Measurements from ENCODE around the gene CROCC2.

Gene CROCC2

GRCh38 chr2:240931319-240931949, 25.3 kb downstream of the CROCC2 start:
- TF ChIP-seq CTCF (IDR thresholded peaks at IDR 0.05; ENCODE audit: insufficient read depth, missing control alignments): no peak
- FAIRE-seq: no peak
- no peak for DNase-seq (ENCODE audit: insufficient read length, low spot score)

- no peak for TF ChIP-seq CTCF (IDR thresholded peaks at IDR 0.05; ENCODE audit: insufficient read depth, missing control alignments)
- FAIRE-seq: no peak
- DNase-seq (ENCODE audit: insufficient read length, low spot score): no peak
Measured at GRCh38 chr2:240932001-240932723, 26.0 kb downstream of the CROCC2 start.

- FAIRE-seq (no peak), DNase-seq (ENCODE audit: insufficient read length, low spot score) (no peak)
- no peak for TF ChIP-seq CTCF (IDR thresholded peaks at IDR 0.05; ENCODE audit: insufficient read depth, missing control alignments)
Measured at GRCh38 chr2:240932724-240933047, 26.6 kb downstream of the CROCC2 start.

- FAIRE-seq (no peak), DNase-seq (ENCODE audit: insufficient read length, low spot score) (no peak)
- no peak for TF ChIP-seq CTCF (IDR thresholded peaks at IDR 0.05; ENCODE audit: insufficient read depth, missing control alignments)
Measured at GRCh38 chr2:240933048-240933965, 27.2 kb downstream of the CROCC2 start.

- FAIRE-seq: no peak
Measured at GRCh38 chr2:240933966-240934700, 28.0 kb downstream of the CROCC2 start.

GRCh38 chr2:240934701-240935102, 28.6 kb downstream of the CROCC2 start:
- no peak for DNase-seq (ENCODE audit: insufficient read length, low spot score)
- TF ChIP-seq CTCF (IDR thresholded peaks at IDR 0.05; ENCODE audit: insufficient read depth, missing control alignments): no peak
- no peak for FAIRE-seq

More at GRCh38 chr2:240933966-240934700, 28.0 kb downstream of the CROCC2 start:
- TF ChIP-seq CTCF (IDR thresholded peaks at IDR 0.05; ENCODE audit: insufficient read depth, missing control alignments): no peak
- no peak for DNase-seq (ENCODE audit: insufficient read length, low spot score)
